H1 (cell line): Measurements from ENCODE around the gene CLIC1. TPM values are rescaled to one million over a fixed set of nuclear protein-coding genes. Genes with fewer than 3 reads are reported as not detected.
A peak's percentile ranks its signal among the peaks of the same experiment; 100 is the strongest.

Experiments used
- CTCF ChIA-PET: fragments of 300-600 bp; sonication (Branson Sonifier 250); formaldehyde crosslinking; loops from one replicate; lab custom pipeline; 2021; ENCODE audit not compliant: partially characterized antibody; lab: Charles Lee
- POLR2A ChIA-PET: fragments of 300-600 bp; sonication (Branson Sonifier 250); formaldehyde crosslinking; loops from one replicate; lab custom pipeline; 2021; ENCODE audit warnings: inconsistent platforms; ENCODE audit not compliant: partially characterized antibody; lab: Charles Lee
- DNase-seq, 2 experiments: peaks; one replicate each; pipeline versions ENCODE4 v3.0.0 to v3.0.0-alpha.2; 2010 to 2022; ENCODE audit warnings: low spot score in 2 of 2, low read depth in 1 of 2, mixed read lengths in 1 of 2
- FAIRE-seq: peaks from 2 replicates; lab custom pipeline; 2011; peaks lifted over from hg19 to GRCh38; lab: Jason Lieb, UNC
- H2AFZ ChIP-seq: 2 replicates; pipeline ENCODE4 v1.8.1; 2012; ENCODE audit warnings: low read length, inconsistent platforms
- H2AK5ac ChIP-seq: 2 replicates; pipeline ENCODE4 v1.6.1; 2013; ENCODE audit warnings: low read depth, low read length
- H2BK120ac ChIP-seq: replicated peaks from 2 replicates; pipeline ENCODE3; 2013; ENCODE audit warnings: low read depth, low read length, inconsistent platforms
- H2BK12ac ChIP-seq: 2 replicates; pipeline ENCODE4 v1.6.1; 2013; ENCODE audit warnings: low read depth, low read length
- H2BK15ac ChIP-seq: 2 replicates; pipeline ENCODE4 v1.6.1; 2013; ENCODE audit warnings: low read length
- H2BK20ac ChIP-seq: 2 replicates; pipeline ENCODE4 v1.6.1; 2013; ENCODE audit warnings: low read length
- H2BK5ac ChIP-seq: 2 replicates; pipeline ENCODE4 v1.6.1; 2013; ENCODE audit warnings: low read depth, low read length
- H3K14ac ChIP-seq: 2 replicates; pipeline ENCODE4 v1.6.1; 2013; ENCODE audit warnings: inconsistent platforms; ENCODE audit not compliant: insufficient read length
- H3K18ac ChIP-seq: 2 replicates; pipeline ENCODE4 v1.6.1; 2013; ENCODE audit warnings: low read length; ENCODE audit errors: extremely low read depth
- H3K23ac ChIP-seq: 2 replicates; pipeline ENCODE4 v1.6.1; 2013; ENCODE audit warnings: inconsistent platforms; ENCODE audit not compliant: insufficient read length
- H3K23me2 ChIP-seq: 2 replicates; pipeline ENCODE4 v1.6.1; 2013; ENCODE audit warnings: low read depth, low read length
- H3K27ac ChIP-seq: 2 replicates; pipeline ENCODE4 v1.6.1; 2011; ENCODE audit warnings: low read depth, low read length, inconsistent platforms
- H3K27me3 ChIP-seq, 4 experiments: replicated peaks in 1 of 4; 1 replicate in 1 of 4; 2 replicates in 3 of 4; pipeline versions ENCODE4 v1.6.1 to v1.8.1; 2011 to 2013; ENCODE audit warnings: low read length in 3 of 4, mild to moderate bottlenecking in 3 of 4, inconsistent platforms in 2 of 4, mixed read lengths in 2 of 4, moderate library complexity in 1 of 4; ENCODE audit not compliant: control insufficient read depth in 3 of 4, insufficient read depth in 3 of 4; ENCODE audit errors: extremely low read depth in 1 of 4
- H3K36me3 ChIP-seq, 4 experiments: 2 replicates each; pipeline versions ENCODE4 v1.6.1 to v1.8.1; 2011 to 2013; ENCODE audit warnings: mild to moderate bottlenecking in 4 of 4, low read length in 3 of 4, moderate library complexity in 2 of 4, control low read depth in 1 of 4, inconsistent platforms in 1 of 4; ENCODE audit not compliant: insufficient read depth in 4 of 4, control insufficient read depth in 2 of 4
- H3K4ac ChIP-seq: replicated peaks from 2 replicates; pipeline ENCODE3; 2013; ENCODE audit warnings: low read length, low read depth, mixed read lengths, inconsistent platforms; ENCODE audit not compliant: insufficient read length
- H3K4me1 ChIP-seq, 4 experiments: replicated peaks in 1 of 4; 1 replicate in 1 of 4; 2 replicates in 3 of 4; pipeline versions ENCODE4 v1.6.1 to v1.8.1; 2011 to 2013; ENCODE audit warnings: low read length in 3 of 4, inconsistent platforms in 2 of 4, mixed read lengths in 1 of 4; ENCODE audit not compliant: insufficient read depth in 4 of 4, control insufficient read depth in 3 of 4
- H3K4me2 ChIP-seq, 2 experiments: 2 replicates each; pipeline versions ENCODE4 v1.6.1 to v1.8.1; 2011 to 2013; ENCODE audit warnings: low read depth in 2 of 2, low read length in 2 of 2, control low read depth in 1 of 2, inconsistent platforms in 1 of 2, mild to moderate bottlenecking in 1 of 2; ENCODE audit not compliant: insufficient read depth in 1 of 2
- H3K4me3 ChIP-seq, 4 experiments: fragments of 200-600, 300-600 bp in 1 of 4; sonication (generic), shearing (Covaris generic), sonication (Bioruptor Twin) in 1 of 4; 2 replicates each; pipeline versions ENCODE4 v1.5.1 to v1.8.1; 2011 to 2016; ENCODE audit warnings: low read length in 4 of 4, low read depth in 3 of 4, control low read depth in 2 of 4, inconsistent platforms in 2 of 4, mild to moderate bottlenecking in 2 of 4, mixed read lengths in 1 of 4, moderate library complexity in 1 of 4; ENCODE audit not compliant: insufficient read depth in 2 of 4; ENCODE audit errors: extremely low read depth in 1 of 4
- H3K56ac ChIP-seq: replicated peaks from 2 replicates; pipeline ENCODE3; 2013; ENCODE audit warnings: low read depth, mild to moderate bottlenecking, mixed read lengths, low read length, inconsistent platforms; ENCODE audit not compliant: insufficient read length
- H3K79me1 ChIP-seq: 2 replicates; pipeline ENCODE4 v1.6.1; 2013; ENCODE audit warnings: low read depth, low read length, control low read depth
- H3K79me2 ChIP-seq, 2 experiments: 2 replicates each; pipeline versions ENCODE4 v1.6.1 to v1.8.1; 2012 to 2013; ENCODE audit warnings: low read length in 2 of 2, mild to moderate bottlenecking in 2 of 2, inconsistent platforms in 1 of 2; ENCODE audit not compliant: insufficient read depth in 2 of 2, control insufficient read depth in 1 of 2
- H3K9ac ChIP-seq, 4 experiments: replicated peaks in 1 of 4; 1 replicate in 1 of 4; 2 replicates in 3 of 4; pipeline versions ENCODE4 v1.6.1 to v1.8.1; 2011 to 2013; ENCODE audit warnings: low read depth in 3 of 4, low read length in 3 of 4, control low read depth in 2 of 4, mild to moderate bottlenecking in 2 of 4, moderate library complexity in 2 of 4, inconsistent platforms in 1 of 4; ENCODE audit errors: extremely low read depth in 1 of 4
- H3K9me3 ChIP-seq, 2 experiments: 2 replicates each; pipeline versions ENCODE4 v1.6.1 to v1.8.1; 2012 to 2013; ENCODE audit warnings: mild to moderate bottlenecking in 2 of 2, moderate library complexity in 2 of 2, control low read depth in 1 of 2, inconsistent platforms in 1 of 2, low read depth in 1 of 2, low read length in 1 of 2, mixed read lengths in 1 of 2; ENCODE audit not compliant: insufficient read depth in 2 of 2
- H4K20me1 ChIP-seq, 2 experiments: replicated peaks in 1 of 2; 2 replicates each; pipeline versions ENCODE3 to v1.8.1; 2011 to 2013; ENCODE audit warnings: inconsistent platforms in 2 of 2, low read length in 2 of 2, mild to moderate bottlenecking in 1 of 2; ENCODE audit not compliant: insufficient read depth in 2 of 2, control insufficient read depth in 1 of 2
- H4K5ac ChIP-seq: 2 replicates; pipeline ENCODE4 v1.6.1; 2013; ENCODE audit warnings: low read length, low read depth, mixed read lengths, inconsistent platforms; ENCODE audit not compliant: insufficient read length
- H4K8ac ChIP-seq: 2 replicates; pipeline ENCODE4 v1.8.0; 2013; ENCODE audit warnings: mild to moderate bottlenecking, moderate library complexity, low read length, inconsistent platforms; ENCODE audit not compliant: insufficient read depth; ENCODE audit errors: extremely low read depth
- H4K91ac ChIP-seq: replicated peaks from 2 replicates; pipeline ENCODE3; 2013; ENCODE audit warnings: low read length, mixed read lengths, inconsistent platforms; ENCODE audit not compliant: insufficient read length
- BRCA1 ChIP-seq: IDR thresholded peaks from 2 replicates; pipeline ENCODE4 v1.6.1; 2012; ENCODE audit warnings: low read depth, low read length, improper control_type of control experiment
- CBX8 ChIP-seq: fragments of 300-800, 300-1000 bp; sonication (generic); IDR thresholded peaks from 2 replicates; pipeline ENCODE4 v1.7.1; 2016; ENCODE audit warnings: low read depth, low read length, borderline replicate concordance
- CHD2 ChIP-seq: IDR thresholded peaks from 2 replicates; pipeline ENCODE4 v1.6.1; 2012; ENCODE audit warnings: low read length, improper control_type of control experiment
- GTF2F1 ChIP-seq: IDR thresholded peaks from 2 replicates; pipeline ENCODE4 v1.6.1; 2012; ENCODE audit warnings: low read depth, low read length, improper control_type of control experiment, borderline replicate concordance
- RFX5 ChIP-seq: IDR thresholded peaks from 2 replicates; pipeline ENCODE4 v1.6.1; 2011; ENCODE audit warnings: low read depth, low read length, improper control_type of control experiment, borderline replicate concordance
- RNF2 ChIP-seq: fragments of 200-900, 300-1000 bp; sonication (generic); IDR thresholded peaks from 2 replicates; pipeline ENCODE4 v1.7.1; 2016; ENCODE audit warnings: borderline replicate concordance, low read depth, mild to moderate bottlenecking, antibody characterized with exemption, low read length; ENCODE audit not compliant: poor library complexity, severe bottlenecking; ENCODE audit errors: missing control alignments
- SAP30 ChIP-seq: fragments of 300-600 bp; sonication (generic); IDR thresholded peaks from 2 replicates; pipeline ENCODE4 v1.7.1; 2012; ENCODE audit warnings: low read length, moderate library complexity, mild to moderate bottlenecking, inconsistent platforms; ENCODE audit not compliant: insufficient read depth, insufficient replicate concordance
- WGBS, 2 experiments: shearing (Covaris generic) in 1 of 2; methylation state at CpG; one replicate each; pipeline versions ENCODE4 v1.1.6 to v1.1.7; 2013 to 2015; ENCODE audit warnings: low lambda C conversion rate in 2 of 2, mixed read lengths in 2 of 2, inconsistent platforms in 1 of 2, low coverage in 1 of 2, missing lambda C conversion rate in 1 of 2; ENCODE audit not compliant: insufficient replicate concordance in 2 of 2, insufficient coverage in 1 of 2, insufficient read length in 1 of 2; ENCODE audit errors: extremely low coverage in 1 of 2, missing lambda C conversion rate in 1 of 2; 5-methylcytosine and 5-hydroxymethylcytosine counted together
- polyA plus RNA-seq, 7 experiments: library from polyadenylated mRNA; depleted of rRNA in 3 of 7; stranded (reverse) in 5 of 7; unstranded in 2 of 7; fragments of >200 nt in 5 of 7; fragments of 200-250 nt in 2 of 7; gene quantifications; 1 replicate in 5 of 7; 2 replicates in 1 of 7; 4 replicates in 1 of 7; pipeline versions ENCODE4 v1.2.1 to v1.2.3, GENCODE V29; 2011 to 2013; ENCODE audit warnings: missing spikeins in 2 of 7, mixed read lengths in 2 of 7
- total RNA-seq: library from RNA; stranded (reverse); fragmentation: NEBNext Ultra II Directional; extraction: Animal tissue kit (Norgen Biotek cat#: 25700); gene quantifications from 2 replicates; pipeline ENCODE4 v1.2.1, GENCODE V29; 2021
- TF ChIP-seq, protein P1 (sequence below): IDR thresholded peaks from 2 replicates; pipeline ENCODE4 v1.6.1; 2011; ENCODE audit warnings: low read length, improper control_type of control experiment
- TF ChIP-seq, protein P2 (sequence below): IDR thresholded peaks from 2 replicates; pipeline ENCODE4 v1.6.1; 2012; ENCODE audit warnings: inconsistent platforms

Gene CLIC1
- total and polyA plus RNA-seq, 2 of the 8 experiments (the other 6 are each of a cell fraction or from before 2014, with no cell fraction given) = 250 to 277 TPM

DNA sequence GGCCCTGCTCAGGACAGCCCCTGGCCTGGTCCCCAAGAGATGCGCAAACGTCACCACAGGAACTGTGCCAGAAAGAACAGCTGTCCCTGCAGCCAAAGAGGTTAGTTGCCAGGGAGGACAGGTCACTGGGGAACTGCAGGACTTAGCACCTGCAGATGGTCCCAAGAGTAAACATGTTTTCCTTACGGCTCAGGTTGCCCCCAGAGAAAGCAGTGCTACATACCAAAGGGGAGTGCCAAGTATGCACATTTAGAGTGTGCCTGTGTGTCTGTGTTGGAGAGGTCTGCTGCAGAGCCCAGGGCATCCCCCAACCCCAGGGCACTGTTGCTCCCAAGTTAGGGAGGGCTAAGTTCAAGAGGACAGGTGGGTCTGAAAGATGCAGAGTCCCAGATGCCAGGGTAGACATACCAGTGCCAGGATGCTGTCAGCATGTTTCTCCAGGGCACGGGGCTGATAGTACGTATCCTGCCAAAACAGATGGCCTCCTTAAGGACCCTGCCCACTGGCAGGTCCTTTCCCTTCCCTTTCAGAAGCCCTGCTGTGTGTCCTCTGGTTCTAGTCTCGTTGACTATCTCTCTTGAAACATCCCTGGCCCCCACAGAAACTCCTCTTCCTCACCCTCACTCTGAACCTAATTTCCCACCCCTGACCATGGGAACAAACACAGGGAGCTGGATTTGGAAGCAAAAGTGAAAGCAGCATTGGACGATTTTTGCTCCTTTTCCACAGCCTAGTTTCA is 34.5 kb downstream of the CLIC1 start:
- CTCF ChIA-PET = interaction anchor here (1.3 to 1.8 kb wide), 2 partner anchors 12 to 28 kb away, joined by 5 read pairs; no protein-coding TSS in a partner anchor
- Histone ChIP-seq H2BK120ac (no peak overlapping the region), H3K4me3 (peak overlapping the region; percentile 69 to 94 (median 90)), H3K9ac (peak overlapping the region in 3 of 4 experiments; percentile 65 to 85 (median 80); a peak in 6 of 7 replicates), H3K23me2 (peaks cover 8% of the 10 kb centered on the region; the same call in 1 of the 2 replicates), H4K91ac (no peak overlapping the region), H3K23ac (no peak overlapping the region), H3K56ac (peak overlapping the region; percentile 22), H2BK5ac (0 out of 2 replicates have a peak overlapping the region, but pooled peaks have one; percentile 31), H4K5ac (no peak overlapping the region), H3K18ac (no peak overlapping the region), H3K79me2 (peaks cover 0 to 7% of the 10 kb centered on the region in 2 experiments; a peak in 2 of 4 replicates), H3K4me1 (peaks cover 2 to 5% (median 3%) of the 10 kb centered on the region in 4 experiments; a peak in 4 of 7 replicates), H2AFZ (no peak overlapping the region), H3K27me3 (no peaks in the 10 kb centered on the region), H3K79me1 (peaks cover 6% of the 10 kb centered on the region), H2BK12ac (no peak overlapping the region), H2BK20ac (no peak overlapping the region), H3K36me3 (peaks cover 0 to 5% (median under 1%) of the 10 kb centered on the region in 4 experiments; a peak in 3 of 8 replicates), H3K4ac (no peak overlapping the region), H3K27ac (no peak overlapping the region), H2AK5ac (0 out of 2 replicates have a peak overlapping the region, but pooled peaks have one; percentile 46), H2BK15ac (peak overlapping the region; percentile 19; the same call in 1 of the 2 replicates), H3K14ac (no peak overlapping the region), H3K4me2 (peak overlapping the region; percentile 68 to 82), H4K8ac (no peak overlapping the region), H4K20me1 (no peaks in the 10 kb centered on the region), H3K9me3 (no peaks in the 10 kb centered on the region)
- DNase-seq (no peak), FAIRE-seq (no peak)
- 75% methylated on average over 7 of the region's 7 CpGs; no CpG with 5 or more reads in 1 of the 2 experiments for WGBS, 2 experiments
- POLR2A ChIA-PET = interaction anchor here (0.7 to 3.2 kb wide), 9 partner anchors 10 to 137 kb away, joined by 3 to 36 read pairs (median 3); partner anchors contain the start of genes DDAH2, GPANK1, LSM2 and LY6G5C
- TF ChIP-seq RNF2 (no peak), CBX8 (no peak), GTF2F1 (no peak), CHD2 (no peak), RFX5 (no peak), SAP30 (no peak), BRCA1 (no peak)
- TF ChIP-seq, protein P1, sequence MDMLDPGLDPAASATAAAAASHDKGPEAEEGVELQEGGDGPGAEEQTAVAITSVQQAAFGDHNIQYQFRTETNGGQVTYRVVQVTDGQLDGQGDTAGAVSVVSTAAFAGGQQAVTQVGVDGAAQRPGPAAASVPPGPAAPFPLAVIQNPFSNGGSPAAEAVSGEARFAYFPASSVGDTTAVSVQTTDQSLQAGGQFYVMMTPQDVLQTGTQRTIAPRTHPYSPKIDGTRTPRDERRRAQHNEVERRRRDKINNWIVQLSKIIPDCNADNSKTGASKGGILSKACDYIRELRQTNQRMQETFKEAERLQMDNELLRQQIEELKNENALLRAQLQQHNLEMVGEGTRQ = no peak
- TF ChIP-seq, protein P2, sequence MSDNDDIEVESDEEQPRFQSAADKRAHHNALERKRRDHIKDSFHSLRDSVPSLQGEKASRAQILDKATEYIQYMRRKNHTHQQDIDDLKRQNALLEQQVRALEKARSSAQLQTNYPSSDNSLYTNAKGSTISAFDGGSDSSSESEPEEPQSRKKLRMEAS = no peak
